ENCODE results near the gene CLEC10A.

DNA sequence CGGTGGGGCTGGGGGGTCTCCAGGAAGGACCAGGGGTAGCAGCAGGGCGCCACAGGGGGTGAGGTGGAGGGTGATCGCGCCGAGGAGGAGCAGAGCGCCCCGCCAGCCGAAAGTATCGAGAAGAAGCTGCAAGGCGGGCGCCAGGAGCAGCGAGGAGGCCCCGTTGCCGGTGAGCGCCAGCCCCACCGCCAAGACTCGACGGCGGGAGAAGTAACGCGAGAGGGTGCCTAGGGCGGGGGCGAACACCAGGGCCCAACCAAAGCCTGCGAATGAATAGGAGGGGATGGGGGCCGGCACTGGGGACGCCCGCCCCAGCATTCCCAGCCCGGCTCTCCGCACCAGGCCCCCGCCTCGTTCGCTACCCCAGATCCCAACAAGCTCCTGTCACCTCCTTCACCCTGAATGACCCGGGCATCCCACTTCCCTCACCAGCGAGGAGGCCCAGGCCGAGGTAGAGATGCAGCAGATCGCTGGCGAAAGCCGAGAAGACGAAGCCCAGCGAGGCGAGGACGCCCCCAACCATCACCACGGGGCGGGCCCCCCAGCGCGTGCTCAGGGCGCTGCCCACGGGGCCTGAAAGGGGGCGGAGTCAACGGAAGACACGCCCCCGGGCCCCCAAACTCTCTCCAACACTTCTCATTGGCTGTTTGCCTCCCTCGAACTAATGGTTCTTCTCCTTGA is 37.4 kb downstream of the CLEC10A start:
- TF ChIP-seq, protein P1, sequence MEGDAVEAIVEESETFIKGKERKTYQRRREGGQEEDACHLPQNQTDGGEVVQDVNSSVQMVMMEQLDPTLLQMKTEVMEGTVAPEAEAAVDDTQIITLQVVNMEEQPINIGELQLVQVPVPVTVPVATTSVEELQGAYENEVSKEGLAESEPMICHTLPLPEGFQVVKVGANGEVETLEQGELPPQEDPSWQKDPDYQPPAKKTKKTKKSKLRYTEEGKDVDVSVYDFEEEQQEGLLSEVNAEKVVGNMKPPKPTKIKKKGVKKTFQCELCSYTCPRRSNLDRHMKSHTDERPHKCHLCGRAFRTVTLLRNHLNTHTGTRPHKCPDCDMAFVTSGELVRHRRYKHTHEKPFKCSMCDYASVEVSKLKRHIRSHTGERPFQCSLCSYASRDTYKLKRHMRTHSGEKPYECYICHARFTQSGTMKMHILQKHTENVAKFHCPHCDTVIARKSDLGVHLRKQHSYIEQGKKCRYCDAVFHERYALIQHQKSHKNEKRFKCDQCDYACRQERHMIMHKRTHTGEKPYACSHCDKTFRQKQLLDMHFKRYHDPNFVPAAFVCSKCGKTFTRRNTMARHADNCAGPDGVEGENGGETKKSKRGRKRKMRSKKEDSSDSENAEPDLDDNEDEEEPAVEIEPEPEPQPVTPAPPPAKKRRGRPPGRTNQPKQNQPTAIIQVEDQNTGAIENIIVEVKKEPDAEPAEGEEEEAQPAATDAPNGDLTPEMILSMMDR (IDR thresholded peaks at IDR 0.05; ENCODE audit: poor library complexity), result no peak
- TF ChIP-seq EZH2 (IDR thresholded peaks at IDR 0.05; ENCODE audit: borderline replicate concordance) (no peak), EZH2phosphoT487 (IDR thresholded peaks at IDR 0.05; ENCODE audit: low read depth, severe bottlenecking, unreplicated experiment) (no peak)

All from hepatocyte (in vitro differentiated cells).